Stimulated activated CD8-positive, alpha-beta memory T cell treated with anti-CD3 and anti-CD28 coated beads, Interleukin-7, amount 100 ng/mL, for 24 hours (primary cell): ENCODE data around the gene MRLN.
"Not testable (repeated sequence)": the region's sequence is repeated elsewhere in the genome, so short reads cannot be mapped to it uniquely, and the experiment has no call there.

ENCODE experiments used
- DNase-seq: peaks from one replicate; pipeline ENCODE4 v3.0.0-alpha.2; 2020; ENCODE audit warnings: low read depth

Gene MRLN

DNA sequence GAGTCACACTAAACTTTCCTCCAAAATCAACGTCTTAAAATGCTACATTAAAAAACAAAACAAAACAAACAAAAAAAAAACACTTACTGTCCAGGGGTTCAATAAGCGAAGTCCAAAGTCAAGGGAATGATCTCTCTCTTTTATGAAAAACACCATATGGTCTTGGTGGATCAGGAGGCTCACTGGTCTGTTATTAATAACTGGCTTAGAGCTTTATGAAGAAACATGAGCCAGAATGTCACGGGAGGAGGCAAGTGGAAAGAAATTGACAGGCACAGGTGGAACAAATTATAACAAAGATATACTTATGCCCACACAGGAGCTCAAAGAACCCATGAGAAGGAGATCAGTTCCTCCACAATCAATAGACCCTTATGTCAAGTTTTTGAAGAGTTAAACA lies at the start of gene MRLN:
Gene MRLN (minus strand): TSS at position 189 of the 400 bp plus-strand sequence.
- DNase-seq = no peak

DNA sequence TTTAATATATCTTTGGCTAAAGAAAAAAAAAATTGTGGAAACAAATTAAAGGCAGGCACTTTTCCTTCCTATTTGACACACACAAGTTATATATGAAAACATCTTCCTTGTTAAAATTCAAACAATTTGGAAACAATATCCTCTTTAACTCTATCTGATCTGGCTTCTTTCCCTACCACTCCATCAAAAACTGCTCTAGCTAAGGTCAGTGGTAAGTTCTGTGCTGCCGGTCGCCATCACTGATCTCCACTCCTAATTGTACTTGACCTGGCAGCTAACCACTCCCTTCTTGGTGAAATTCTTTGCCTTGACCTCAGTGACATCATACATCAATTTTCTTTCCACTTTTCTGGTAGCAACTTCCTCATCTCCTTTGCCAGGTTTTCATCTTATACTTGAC lies 47.9 kb upstream of the MRLN start:
- DNase-seq = no peak

DNA sequence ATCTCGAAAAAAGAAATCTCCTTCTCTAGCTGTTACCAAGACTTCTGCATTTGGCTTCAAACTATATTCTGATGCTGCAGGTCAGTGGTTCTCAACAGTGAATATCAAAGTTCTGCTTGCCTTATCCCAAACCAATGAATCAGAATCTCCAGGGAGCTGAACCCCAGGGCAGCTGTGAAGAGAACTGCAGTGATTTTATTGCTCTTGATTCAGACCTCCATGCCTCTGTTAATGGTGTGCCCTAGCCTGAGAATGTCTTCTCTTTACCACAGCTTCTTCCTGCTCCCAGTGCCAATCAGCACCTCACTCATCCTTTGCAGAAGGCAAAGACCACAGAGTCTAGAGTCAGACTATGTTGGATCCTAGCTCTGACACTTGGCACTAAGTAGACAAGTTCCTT lies 46.2 kb upstream of the MRLN start:
- no peak for DNase-seq

DNA sequence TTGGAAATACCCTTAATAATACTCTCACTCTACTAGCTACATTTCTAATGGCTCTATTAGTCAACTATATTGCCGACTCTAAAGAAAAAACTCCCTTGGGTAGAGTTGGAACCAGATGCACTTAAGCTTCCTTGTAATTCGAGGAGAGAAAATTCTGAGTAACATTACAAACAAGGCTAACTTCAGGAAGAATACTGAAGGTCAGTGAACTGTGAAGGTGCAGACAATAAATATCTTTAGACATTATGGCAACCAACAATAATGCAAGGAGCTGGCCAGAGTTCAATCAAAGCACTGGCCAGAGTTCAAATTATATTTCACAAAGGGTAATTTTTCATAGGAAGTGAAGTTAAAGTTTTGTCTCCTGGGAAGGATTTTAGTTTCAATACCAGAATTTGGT lies 40.7 kb upstream of the MRLN start:
- no peak for DNase-seq

DNA sequence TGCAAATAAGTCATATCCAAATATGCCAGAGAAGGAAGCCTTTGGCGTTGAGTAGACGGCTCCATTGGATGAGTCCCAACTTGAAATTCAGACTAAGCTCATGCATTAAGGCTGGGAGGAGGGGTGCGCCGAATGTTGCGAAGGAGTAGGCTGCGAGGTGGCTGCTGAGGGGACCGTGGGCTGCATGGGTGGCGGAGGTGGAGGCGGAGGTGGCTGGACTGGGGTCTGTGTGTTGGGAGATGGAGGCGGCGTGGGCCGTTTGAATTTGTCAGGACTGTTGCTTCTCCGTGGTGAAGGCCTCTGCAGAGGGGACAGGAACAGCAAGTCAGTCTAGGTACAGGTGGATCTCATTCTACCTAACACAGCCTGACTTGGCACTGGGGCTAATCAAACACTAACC lies 39.6 kb upstream of the MRLN start:
- no peak for DNase-seq

DNA sequence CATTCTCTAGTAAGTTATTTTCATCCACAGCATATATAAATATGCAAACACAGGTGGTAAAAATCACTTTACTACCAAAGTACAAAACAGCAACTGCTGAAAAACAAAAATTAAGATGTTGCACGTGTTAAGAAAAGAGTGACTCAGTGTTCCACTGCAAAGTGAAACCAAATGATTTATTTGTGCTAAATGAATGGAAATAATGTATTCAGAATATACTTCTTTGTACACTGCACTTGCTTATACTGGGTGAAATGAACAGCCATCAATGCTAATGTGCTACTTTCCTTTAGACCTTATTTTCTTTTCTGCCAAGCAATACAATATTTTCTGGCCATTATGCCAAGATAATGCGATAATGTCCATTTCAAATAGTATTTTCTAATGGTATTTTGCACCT lies 38.3 kb upstream of the MRLN start:
- DNase-seq = no peak

DNA sequence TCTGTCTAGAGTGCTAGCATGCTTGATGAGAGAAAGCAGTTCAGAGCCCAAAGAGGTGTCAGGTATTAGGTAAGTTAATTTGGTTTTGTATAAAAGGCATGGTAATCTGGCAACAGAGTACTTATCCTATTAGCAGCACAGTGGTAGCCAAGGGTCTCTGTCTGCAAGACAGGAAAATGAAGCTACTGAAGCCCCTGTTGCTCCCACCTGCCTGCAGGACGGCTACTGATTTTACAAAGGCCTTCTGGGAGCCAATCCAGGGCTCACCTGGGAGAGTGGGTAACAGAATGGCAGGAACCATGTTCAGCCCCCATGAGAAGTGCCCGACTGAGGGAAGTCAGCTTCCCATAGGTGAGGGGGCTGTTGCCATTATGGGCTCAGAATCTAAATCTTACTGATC lies 36.8 kb upstream of the MRLN start:
- DNase-seq = not testable (repeated sequence)

DNA sequence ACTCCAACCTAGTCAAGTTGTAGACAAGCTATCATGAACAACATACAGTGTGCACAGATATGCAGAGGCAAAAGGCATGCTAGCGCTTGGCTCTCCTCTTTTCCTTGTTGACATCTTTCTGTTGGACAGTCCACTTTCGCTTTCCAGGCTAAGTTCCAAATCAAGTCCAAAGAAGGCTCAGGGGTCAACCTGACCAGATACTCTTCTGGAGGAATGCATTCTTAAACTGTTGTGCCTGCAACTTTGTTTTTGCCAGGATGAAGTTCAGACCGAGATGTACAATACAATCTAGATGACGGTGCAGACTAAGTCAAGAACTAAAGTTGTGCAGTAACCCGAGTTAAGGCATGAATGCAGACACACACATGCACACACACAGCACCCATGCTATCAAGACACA lies 35.7 kb upstream of the MRLN start:
- DNase-seq = not testable (repeated sequence)

DNA sequence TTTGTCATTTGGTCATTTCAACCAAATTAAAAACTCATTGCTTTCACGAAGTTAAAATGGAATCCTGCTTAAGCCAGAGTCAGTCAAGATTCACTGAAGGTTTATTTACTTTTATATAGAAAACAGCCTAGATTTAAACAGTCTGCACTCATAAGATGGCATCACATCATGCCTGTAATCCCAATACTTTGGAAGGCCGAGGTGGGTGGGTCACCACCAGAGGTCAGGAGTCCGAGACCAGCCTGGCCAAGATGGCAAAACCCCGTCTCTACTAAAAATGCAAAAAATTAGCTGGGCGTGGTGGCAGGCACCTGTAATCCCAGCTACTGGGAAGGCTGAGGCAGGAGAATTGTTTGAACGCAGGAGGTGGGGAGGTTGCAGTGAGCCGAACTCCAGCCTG lies 33.8 kb upstream of the MRLN start:
- DNase-seq = not testable (repeated sequence)

DNA sequence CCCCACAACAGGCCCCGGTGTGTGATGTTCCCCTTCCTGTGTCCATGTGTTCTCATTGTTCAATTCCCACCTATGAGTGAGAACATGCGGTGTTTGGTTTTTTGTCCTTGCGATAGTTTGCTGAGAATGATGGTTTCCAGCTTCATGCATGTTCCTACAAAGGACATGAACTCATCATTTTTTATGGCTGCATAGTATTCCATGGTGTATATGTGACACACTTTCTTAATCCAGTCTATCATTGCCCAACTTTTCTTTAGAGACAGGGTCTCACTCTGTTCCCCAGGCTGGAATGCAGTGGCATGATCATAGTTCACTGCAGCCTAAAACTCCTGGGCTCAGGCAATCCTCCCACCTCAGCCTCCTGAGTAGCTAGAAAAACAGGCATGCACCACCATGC lies 32.2 kb upstream of the MRLN start:
- not testable (repeated sequence) for DNase-seq

DNA sequence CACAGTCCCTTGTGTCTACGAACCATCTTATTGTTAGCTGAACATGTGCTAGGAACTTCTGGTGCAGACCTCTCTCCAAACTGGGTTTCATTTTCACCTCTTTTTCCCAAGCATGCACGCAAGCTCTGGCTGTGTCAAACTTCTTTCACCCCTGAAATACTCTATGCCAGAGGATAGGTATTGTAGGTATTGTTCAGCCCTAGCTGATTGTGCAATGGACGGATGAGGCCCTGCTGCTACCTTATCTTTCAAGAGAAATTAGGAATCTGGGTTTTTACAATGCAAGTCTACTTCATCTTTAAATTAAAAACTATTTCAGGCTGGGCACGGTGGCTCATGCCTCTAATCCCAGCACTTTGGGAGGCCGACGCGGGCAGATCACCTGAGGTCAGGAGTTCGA lies 28.3 kb upstream of the MRLN start:
- DNase-seq = no peak

DNA sequence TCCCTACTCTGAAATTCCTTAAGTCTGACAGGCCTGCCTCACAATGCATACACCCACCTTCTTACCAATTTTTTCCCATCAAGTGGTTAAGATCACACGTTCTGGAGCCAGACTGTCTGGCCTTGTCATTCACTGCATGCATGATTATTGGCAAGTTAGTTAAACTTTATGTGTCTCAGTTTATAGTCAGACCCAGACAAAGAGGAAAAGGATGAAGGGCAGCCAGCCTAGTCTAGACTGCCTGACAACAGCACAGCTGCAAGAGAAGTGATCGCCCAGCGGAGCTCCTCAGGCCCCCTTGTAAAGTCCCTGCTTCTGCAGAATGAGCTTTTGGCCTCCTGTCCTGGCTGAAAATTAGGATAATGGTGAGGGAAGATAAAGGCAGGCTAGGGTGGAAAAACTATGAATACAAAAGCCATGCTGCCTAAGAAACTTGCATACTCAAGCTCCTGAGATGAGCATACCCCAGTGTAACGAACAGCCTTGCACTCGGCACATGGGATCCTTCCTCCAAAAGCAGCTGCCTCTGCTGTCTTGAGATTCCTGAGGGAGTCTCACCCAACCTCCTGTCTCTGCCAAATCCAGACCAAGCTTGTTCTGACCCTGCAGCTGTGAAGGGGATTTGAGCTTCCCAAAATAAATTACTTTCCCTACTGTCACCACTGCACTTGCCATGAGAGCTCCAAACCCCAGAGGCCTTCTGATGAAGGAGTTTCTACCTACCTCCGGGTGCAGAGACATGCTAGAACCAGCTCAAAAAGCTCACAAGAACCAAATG lies 26.7 kb upstream of the MRLN start:
- DNase-seq = no peak

DNA sequence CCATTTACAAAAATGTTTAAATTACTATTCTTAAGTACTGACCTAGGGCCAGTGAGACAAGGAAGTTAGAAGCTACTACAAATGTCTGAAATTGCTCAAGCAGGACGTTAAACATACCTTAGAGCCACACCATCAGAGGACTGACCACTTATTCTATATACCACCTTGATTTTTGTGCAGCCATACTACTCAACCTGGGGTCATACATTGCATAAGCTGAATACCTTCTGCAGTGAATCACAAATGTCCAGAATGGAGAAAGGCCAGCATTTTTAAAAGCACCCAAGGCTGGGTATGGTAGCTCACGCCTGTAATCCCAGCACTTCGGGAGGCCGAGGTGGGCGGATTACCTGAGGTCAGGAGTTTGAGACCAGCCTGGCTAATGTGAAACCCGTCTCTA lies 21.2 kb upstream of the MRLN start:
- no peak for DNase-seq

DNA sequence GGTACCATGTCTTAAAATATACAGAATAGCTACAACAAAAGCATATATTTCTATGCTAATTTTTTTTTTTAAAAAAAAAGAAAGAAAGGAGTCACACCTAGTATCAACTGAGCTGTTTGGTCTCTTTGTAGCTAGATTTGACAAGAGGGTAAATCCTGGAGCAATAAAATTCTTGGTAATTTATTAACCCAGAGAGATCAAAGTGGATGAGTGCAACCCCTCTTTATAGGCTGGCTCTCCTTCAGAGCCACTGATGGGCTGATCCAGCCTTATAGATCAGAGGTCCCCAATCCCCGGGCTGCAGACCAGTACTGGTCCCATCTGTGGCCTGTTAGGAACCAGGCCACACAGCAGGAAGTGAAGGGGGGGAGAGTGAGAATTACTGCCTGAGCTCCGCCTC lies 19.8 kb upstream of the MRLN start:
- DNase-seq = no peak

DNA sequence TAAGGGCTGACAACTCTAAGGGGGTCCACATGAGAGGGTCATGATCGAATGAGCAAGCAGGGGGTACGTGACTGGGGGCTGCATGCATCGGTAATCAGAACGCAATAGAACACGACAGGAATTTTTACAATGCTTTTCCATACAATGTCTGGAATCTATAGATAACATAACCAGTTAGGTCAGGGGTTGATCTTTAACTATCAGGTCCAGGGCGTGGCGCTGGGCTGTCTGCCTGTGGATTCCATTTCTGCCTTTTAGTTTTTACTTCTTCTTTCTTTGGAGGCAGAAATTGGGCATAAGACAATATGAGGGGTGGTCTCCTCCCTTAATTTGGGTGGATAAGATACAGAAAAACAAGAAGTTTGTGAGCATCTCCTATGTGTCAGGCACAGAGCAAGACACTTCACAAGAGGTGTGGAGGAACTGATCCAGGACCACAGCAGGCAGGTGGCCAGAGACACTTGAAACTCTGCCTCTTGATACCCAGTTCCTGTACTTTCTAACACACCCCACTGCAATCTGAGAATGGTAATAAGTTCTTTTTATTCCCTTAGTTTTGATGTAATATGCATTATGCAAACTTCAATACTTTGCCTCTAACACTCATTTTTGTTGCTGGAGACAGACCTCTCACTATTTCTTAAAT lies 18.0 kb upstream of the MRLN start:
- DNase-seq = no peak

DNA sequence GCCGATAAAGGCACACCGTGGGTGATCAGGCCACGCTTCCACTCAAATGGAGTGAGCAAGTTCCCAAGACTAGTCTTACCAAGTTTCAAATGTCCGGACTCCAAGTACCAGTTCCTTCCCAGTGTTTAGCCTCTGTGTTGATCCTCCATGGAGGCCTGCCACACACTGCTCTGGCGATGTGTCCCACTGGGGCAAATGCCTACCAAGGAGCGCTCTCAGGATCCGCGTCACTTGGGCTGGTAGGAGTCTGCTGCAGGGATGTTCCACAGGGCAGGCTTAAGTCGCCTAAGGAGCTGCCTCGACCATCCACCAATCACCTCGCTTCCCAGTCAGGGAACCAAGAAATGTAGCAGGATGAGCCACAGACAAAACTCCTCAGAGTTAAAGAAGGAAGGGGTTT lies 17.4 kb upstream of the MRLN start:
- DNase-seq = no peak

DNA sequence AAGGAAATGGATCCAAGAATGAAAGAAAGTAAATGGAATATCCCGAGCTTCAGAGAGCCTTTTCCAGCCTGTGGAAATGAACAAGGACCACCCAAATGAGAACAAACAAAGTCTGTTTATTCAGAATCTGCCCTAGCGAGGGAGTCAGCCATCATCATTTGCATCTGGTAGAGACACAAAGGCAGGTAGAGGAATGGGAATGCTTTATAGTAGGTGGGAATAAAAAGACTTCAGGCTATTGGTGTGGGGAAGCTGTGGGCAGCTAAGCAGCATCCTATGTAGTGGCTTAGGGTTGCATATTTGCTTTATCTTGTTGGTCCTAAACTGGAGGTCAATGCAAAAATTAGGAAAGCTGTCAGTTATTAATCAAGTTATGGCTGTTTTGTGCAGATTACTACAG lies 9.2 kb upstream of the MRLN start:
- no peak for DNase-seq

DNA sequence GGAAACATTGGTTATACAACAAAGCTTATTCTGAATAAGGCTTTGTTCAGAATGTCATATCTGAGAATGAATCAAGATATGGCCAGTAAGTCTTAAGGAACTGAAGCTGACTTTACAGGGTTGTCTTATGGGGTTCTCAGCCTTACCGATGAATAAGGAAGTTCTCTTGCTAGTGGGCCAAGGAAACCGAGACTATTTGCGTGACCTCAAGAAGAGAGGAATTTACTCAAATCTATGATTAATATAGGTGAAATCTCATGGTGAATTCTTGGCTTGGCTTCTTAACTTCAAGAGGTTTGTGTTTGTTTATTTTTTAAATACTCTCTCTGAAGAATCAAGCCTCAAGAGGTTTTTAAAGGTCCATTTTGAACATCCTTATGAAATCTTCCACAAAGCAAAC lies 4.7 kb upstream of the MRLN start:
- no peak for DNase-seq

DNA sequence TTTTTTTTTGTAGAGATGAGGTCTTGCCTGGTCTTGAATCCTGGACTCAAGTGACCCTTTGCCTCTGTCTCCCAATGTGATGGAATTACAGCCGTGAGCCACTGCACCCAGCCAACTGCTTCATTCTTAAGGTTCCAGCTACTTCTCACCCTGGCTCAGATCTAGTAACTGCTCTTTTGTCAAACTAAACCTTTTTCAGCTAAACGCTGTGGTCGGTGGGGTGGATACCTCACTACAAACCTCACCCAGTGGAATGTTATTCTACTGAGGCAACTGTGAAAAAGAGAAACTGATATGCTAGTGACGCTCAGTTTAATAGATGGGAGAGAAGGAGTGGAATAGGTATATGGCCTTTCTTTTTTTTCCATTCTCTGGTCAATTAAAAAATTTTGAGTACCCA lies 1.7 kb upstream of the MRLN start:
- no peak for DNase-seq

DNA sequence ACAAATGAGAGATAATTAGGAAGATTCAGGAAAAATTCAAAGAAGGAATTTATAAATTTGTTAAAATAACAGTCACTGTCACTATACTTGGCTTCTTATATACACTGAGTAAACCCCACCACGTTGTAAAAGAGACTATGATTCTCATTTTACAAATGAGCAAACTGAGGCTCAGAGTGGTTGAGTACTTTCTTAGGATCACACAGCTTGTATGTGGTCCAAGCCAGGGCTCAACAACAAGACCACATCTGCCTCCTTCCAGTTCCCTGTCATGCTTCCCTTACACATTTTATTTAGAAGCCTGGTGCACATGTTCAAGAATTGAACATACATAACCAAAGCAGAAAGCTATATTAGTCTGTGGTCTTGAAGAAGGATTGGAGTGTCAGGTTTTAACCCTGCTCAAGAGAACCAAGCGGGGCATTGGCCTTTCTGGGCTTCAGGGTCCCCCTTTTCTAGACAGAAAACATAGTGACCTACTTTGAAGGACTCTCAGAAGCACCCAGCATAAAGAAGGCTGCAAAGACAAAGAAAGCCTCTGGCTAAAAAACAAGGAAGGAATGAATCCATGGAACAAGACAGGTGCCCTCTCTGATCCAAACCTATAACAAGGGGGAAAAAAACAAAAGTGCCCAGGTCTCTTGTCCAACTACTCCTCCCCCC lies 846 bp downstream of the MRLN start:
- no peak for DNase-seq

DNA sequence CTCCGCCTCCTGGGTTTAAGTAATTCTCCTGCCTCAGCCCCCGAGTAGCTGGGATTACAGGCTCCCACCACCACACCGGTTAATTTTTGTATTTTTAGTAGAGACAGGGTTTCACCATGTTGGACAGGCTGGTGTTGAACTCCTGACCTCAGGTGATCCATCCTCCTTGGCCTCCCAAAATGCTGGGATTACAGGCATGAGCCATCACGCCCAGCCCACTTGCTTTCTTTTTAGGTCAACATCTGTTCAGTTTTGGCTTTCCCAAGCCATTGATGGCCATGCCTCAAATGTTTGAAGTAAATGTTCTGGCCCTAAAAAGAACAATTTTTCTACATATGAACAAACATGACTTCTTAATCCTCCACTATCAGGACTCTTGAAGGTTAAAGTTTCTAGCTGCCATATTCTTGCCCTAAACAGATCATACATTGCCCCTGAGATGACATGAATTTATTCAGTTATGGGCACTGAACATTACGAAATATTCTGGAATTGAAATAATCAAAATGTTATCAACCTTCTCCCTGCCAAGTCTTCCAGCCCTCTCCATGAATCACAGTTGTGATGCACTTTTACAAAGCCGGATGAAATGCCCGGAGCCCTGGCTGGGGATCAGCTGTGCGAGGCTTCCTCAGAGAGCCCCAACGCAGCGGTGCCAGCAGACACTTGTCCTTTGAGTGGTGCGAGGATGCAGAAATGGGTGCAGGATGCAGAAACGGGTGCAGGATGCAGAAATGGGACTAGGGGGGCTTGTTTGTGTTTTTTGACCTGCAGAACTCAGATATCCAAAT lies 2.9 kb downstream of the MRLN start:
- DNase-seq = no peak

DNA sequence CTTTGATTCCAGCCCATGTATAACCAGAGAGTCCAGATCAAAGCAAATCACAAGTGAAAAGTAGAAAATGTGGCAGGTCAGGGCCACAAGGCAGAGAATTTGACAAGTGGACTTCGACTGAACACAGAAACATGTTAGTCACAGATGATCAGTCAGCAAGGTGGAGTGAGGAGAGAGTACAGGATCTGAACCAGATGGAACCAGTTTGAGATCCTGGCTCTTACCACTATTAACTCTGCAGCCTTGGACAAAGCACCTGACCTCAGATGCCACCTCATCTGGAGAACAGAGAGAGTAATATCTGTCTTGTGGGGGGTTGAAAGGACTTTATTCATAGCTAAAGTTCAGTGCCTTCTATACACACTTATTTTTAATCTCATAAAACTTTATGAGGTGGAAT lies 4.4 kb downstream of the MRLN start:
- no peak for DNase-seq
